PC-3 (cell line): ENCODE data around the gene C5orf63. TPM values are rescaled to one million over a fixed set of nuclear protein-coding genes. Genes with fewer than 3 reads are reported as not detected.
"Not testable (repeated sequence)": the region's sequence is repeated elsewhere in the genome, so short reads cannot be mapped to it uniquely, and the experiment has no call there.

Experiments
- ATAC-seq: fragments of 200-7000 bp; cut with Tn5 transposase; 2 replicates; pipeline ENCODE4 v1.9.1; 2020; ENCODE audit warnings: mild to moderate bottlenecking, moderate library complexity
- BruUV-seq: library from RNA; stranded (reverse); fragments of 400-500 nt; replicated peaks from 2 replicates; lab custom pipeline; 2021; lab: Mats Ljungman, UMichigan
- CTCF ChIA-PET: fragments of 300-600 bp; sonication (Branson Sonifier 250); formaldehyde crosslinking; loops from one replicate; lab custom pipeline; 2022; ENCODE audit warnings: antibody characterized with exemption; lab: Charles Lee
- POLR2A ChIA-PET: fragments of 300-600 bp; sonication (Branson Sonifier 250); formaldehyde crosslinking; loops from one replicate; lab custom pipeline; 2022; ENCODE audit warnings: antibody characterized with exemption; ENCODE audit not compliant: unreplicated experiment; lab: Charles Lee
- DNase-seq: peaks from one replicate; pipeline ENCODE4 v3.0.0-alpha.2; 2015
- H2AFZ ChIP-seq: fragments of 300-600 bp; sonication (generic); 2 replicates; pipeline ENCODE4 v1.6.0; 2016; ENCODE audit warnings: antibody characterized with exemption, low read length
- H3F3A ChIP-seq: fragments of 300-600 bp; sonication (generic); one replicate; pipeline ENCODE4 v1.6.0; 2017; ENCODE audit warnings: antibody characterized with exemption, low read length, control low read depth, mild to moderate bottlenecking; ENCODE audit not compliant: unreplicated experiment
- H3K27ac ChIP-seq: fragments of 300-600 bp; sonication (generic); 2 replicates; pipeline ENCODE4 v1.5.1; 2016; ENCODE audit warnings: mild to moderate bottlenecking, low read length
- H3K27me3 ChIP-seq: fragments of 300-600 bp; sonication (generic); 2 replicates; pipeline ENCODE4 v1.6.1; 2016; ENCODE audit warnings: low read length, mixed read lengths
- H3K36me3 ChIP-seq: fragments of 300-600 bp; sonication (generic); 2 replicates; pipeline ENCODE4 v1.6.1; 2016; ENCODE audit warnings: low read depth, mixed run types, low read length, mixed read lengths
- H3K4me1 ChIP-seq: fragments of 300-600 bp; sonication (generic); 2 replicates; pipeline ENCODE4 v1.5.1; 2016; ENCODE audit warnings: low read length; ENCODE audit not compliant: insufficient read depth
- H3K4me2 ChIP-seq: fragments of 300-600 bp; sonication (generic); 2 replicates; pipeline ENCODE4 v1.6.0; 2016; ENCODE audit warnings: low read length
- H3K4me3 ChIP-seq: fragments of 300-600 bp; sonication (generic); 2 replicates; pipeline ENCODE4 v1.5.1; 2016; ENCODE audit warnings: mild to moderate bottlenecking, low read length, mixed read lengths
- H3K79me2 ChIP-seq: fragments of 300-600 bp; sonication (generic); 2 replicates; pipeline ENCODE4 v1.6.1; 2017; ENCODE audit warnings: low read length, mixed read lengths
- H3K9ac ChIP-seq: fragments of 300-600 bp; sonication (generic); 2 replicates; pipeline ENCODE4 v1.6.0; 2016; ENCODE audit warnings: mild to moderate bottlenecking, low read length
- H3K9me2 ChIP-seq: fragments of 300-600 bp; sonication (generic); replicated peaks from 2 replicates; pipeline ENCODE4 v1.6.1; 2016; ENCODE audit warnings: mixed run types, low read length, mixed read lengths
- H3K9me3 ChIP-seq: fragments of 300-600 bp; sonication (generic); 2 replicates; pipeline ENCODE4 v1.6.1; 2016; ENCODE audit warnings: low read length, mixed read lengths
- H4K20me1 ChIP-seq: fragments of 300-600 bp; sonication (generic); 2 replicates; pipeline ENCODE4 v1.6.1; 2016; ENCODE audit warnings: low read length, mixed read lengths
- EZH2 ChIP-seq: fragments of 300-600 bp; sonication (generic); IDR thresholded peaks from one replicate; pipeline ENCODE4 v1.6.1; 2017; ENCODE audit warnings: antibody characterized with exemption, mild to moderate bottlenecking, low read length; ENCODE audit not compliant: unreplicated experiment
- EZH2phosphoT487 ChIP-seq: fragments of 300-600 bp; sonication (generic); IDR thresholded peaks from 2 replicates; pipeline ENCODE4 v1.6.1; 2018; ENCODE audit warnings: mild to moderate bottlenecking, antibody characterized with exemption, low read length, borderline replicate concordance
- intact Hi-C: fragments of 100-400 bp; cut with micrococcal nuclease; formaldehyde crosslinking; loops from 2 replicates; pipeline ENCODE4 v1.9.0; 2023
- total RNA-seq: library from RNA; depleted of rRNA; stranded (reverse); fragments of >200 nt; gene quantifications from 2 replicates; pipeline ENCODE4 v1.2.3, GENCODE V29; 2014
- TF ChIP-seq, protein P1 (sequence below): fragments of 300-600 bp; sonication (generic); conservative IDR thresholded peaks from 2 replicates; pipeline ENCODE4 v1.5.1; 2017; ENCODE audit warnings: antibody characterized with exemption, low read depth, mild to moderate bottlenecking, low read length

C5orf63 gene
- total RNA-seq, 1 experiment from 2014 or later, result 3.7 TPM

DNA sequence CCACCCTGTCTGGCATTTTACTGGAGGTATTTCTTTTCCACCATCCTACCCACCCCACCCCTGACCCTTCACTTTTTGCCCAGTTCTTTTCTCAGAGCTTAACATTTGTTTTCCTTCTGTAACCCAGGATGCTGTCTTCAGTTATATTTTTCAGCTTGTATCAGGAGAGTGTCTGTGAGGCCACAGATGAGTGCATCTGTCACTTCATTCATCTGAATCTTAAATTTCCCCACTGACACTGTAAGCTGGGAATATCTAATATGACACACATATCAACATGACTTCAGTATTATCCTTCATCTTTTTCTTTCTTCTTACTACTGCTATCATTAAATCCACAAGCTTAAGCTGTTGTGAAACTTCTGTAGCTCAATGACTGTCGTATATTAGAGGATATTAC is 47.8 kb downstream of the C5orf63 start:
- no peak overlapping the region for H3K27ac ChIP-seq
- H3K79me2 ChIP-seq, result no peaks in the 10 kb centered on the region
- no peak overlapping the region for H2AFZ ChIP-seq
- no peak overlapping the region for H3K4me2 ChIP-seq
- ChIA-PET POLR2A (interaction anchor here (0.6 kb wide), 2 partner anchors 247 to 1173 kb away, joined by 3 read pairs; no protein-coding TSS in a partner anchor), CTCF (no interaction called here)
- H3K36me3 ChIP-seq, result no peaks in the 10 kb centered on the region
- BruUV-seq, result no TSS peak
- no peak for DNase-seq
- TF ChIP-seq, protein P1, sequence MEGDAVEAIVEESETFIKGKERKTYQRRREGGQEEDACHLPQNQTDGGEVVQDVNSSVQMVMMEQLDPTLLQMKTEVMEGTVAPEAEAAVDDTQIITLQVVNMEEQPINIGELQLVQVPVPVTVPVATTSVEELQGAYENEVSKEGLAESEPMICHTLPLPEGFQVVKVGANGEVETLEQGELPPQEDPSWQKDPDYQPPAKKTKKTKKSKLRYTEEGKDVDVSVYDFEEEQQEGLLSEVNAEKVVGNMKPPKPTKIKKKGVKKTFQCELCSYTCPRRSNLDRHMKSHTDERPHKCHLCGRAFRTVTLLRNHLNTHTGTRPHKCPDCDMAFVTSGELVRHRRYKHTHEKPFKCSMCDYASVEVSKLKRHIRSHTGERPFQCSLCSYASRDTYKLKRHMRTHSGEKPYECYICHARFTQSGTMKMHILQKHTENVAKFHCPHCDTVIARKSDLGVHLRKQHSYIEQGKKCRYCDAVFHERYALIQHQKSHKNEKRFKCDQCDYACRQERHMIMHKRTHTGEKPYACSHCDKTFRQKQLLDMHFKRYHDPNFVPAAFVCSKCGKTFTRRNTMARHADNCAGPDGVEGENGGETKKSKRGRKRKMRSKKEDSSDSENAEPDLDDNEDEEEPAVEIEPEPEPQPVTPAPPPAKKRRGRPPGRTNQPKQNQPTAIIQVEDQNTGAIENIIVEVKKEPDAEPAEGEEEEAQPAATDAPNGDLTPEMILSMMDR, result no peak
- TF ChIP-seq EZH2phosphoT487 (no peak), EZH2 (no peak)
- H3K9me2 ChIP-seq, result no peaks in the 10 kb centered on the region
- H3F3A ChIP-seq, result no peaks in the 10 kb centered on the region
- ATAC-seq, result no peak
- no peaks in the 10 kb centered on the region for H3K9me3 ChIP-seq
- H3K9ac ChIP-seq, result no peak overlapping the region
- H4K20me1 ChIP-seq, result no peaks in the 10 kb centered on the region
- no peaks in the 10 kb centered on the region for H3K27me3 ChIP-seq
- H3K4me3 ChIP-seq, result no peak overlapping the region
- peaks cover 16% of the 10 kb centered on the region for H3K4me1 ChIP-seq
- intact Hi-C loops, result loop anchor here (5.0 kb wide), 2 partner anchors 158 to 178 kb away; no protein-coding TSS in a partner anchor

DNA sequence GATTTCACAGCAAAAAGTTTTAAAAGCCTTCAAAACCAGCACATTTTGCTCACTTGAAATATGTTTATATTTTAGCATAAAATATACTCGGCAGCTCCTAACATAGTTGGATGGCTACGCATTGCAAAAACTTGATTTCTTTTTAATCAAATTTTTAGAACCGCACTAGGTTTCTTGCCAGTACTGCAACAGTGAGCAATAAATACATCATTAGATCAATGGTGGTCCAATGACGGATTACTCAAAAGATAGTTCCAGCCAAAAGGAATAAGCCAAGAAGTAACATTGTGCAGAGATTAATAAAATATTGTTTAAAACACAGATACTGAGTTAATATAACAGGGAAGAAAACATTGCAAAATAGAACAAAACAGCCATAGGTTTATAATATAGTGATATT is 48.5 kb downstream of the C5orf63 start:
- H3K9me3 ChIP-seq, result no peaks in the 10 kb centered on the region
- no peaks in the 10 kb centered on the region for H3K79me2 ChIP-seq
- BruUV-seq, result no TSS peak
- ChIA-PET CTCF (no interaction called here), POLR2A (no interaction called here)
- TF ChIP-seq, protein P1, result no peak
- no peak for TF ChIP-seq EZH2
- no peak for TF ChIP-seq EZH2phosphoT487
- H2AFZ ChIP-seq, result no peak overlapping the region
- H3F3A ChIP-seq, result no peaks in the 10 kb centered on the region
- no peak for ATAC-seq
- no peaks in the 10 kb centered on the region for H3K36me3 ChIP-seq
- H3K4me2 ChIP-seq, result no peak overlapping the region
- H3K9ac ChIP-seq, result no peak overlapping the region
- no peak for DNase-seq
- H3K4me3 ChIP-seq, result no peak overlapping the region
- H4K20me1 ChIP-seq, result no peaks in the 10 kb centered on the region
- no peak overlapping the region for H3K27ac ChIP-seq
- no peaks in the 10 kb centered on the region for H3K9me2 ChIP-seq
- H3K4me1 ChIP-seq, result peaks cover 15% of the 10 kb centered on the region
- intact Hi-C loops, result loop anchor here (5.0 kb wide), 2 partner anchors 158 to 178 kb away; no protein-coding TSS in a partner anchor
- H3K27me3 ChIP-seq, result no peaks in the 10 kb centered on the region

DNA sequence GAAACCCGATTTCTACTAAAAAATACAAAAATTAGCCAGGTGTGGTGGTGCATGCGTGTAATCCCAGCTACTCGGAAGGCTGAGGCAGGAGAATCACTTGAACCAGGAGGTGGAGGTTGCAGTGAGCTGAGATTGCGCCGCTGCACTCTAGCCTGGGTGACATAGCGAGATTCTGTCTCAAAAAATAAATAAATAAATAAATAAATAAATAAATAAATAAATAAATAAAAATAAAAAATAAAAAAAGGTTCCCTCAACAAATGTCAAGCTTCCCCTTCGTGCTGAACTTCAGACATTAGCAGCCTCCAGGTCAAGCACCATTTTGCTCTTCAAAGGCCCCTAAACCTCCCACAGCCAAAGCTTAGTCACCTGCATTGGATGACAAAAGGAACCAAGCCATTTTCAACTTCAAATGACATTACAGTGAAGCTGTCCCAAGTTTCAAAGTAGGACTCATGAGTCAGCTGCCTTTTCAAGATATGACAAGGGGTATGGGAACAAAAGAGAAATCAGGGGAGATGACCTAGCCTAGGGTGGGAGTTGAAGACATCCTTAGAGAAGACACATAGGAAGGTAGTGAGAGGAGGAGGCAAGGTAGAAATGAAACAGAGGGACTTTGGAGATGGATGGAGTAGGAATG is 49.6 kb downstream of the C5orf63 start:
- H3K4me2 ChIP-seq, POLR2A ChIA-PET, CTCF ChIA-PET, H2AFZ ChIP-seq, H3K27me3 ChIP-seq, H3K79me2 ChIP-seq, H3K4me3 ChIP-seq, BruUV-seq, H3K27ac ChIP-seq, DNase-seq, H3K9me3 ChIP-seq, H3K9ac ChIP-seq, H3F3A ChIP-seq, H3K9me2 ChIP-seq, H4K20me1 ChIP-seq, ATAC-seq, intact Hi-C loops, H3K36me3 ChIP-seq, H3K4me1 ChIP-seq: not testable (repeated sequence)
